H9 (cell line): ENCODE data around the gene NCAM2. TPM values are rescaled to one million over a fixed set of nuclear protein-coding genes. Genes with fewer than 3 reads are reported as not detected.

Source experiments
- DNase-seq: peaks from one replicate; pipeline ENCODE4 v3.0.0-alpha.2; 2017
- H2AFZ ChIP-seq: one replicate; pipeline ENCODE4 v1.6.1; 2013; ENCODE audit warnings: mild to moderate bottlenecking, low read length, control low read depth, moderate library complexity
- H2AK5ac ChIP-seq: 2 replicates; pipeline ENCODE4 v1.6.1; 2013; ENCODE audit warnings: low read length, control low read depth, mixed read lengths; ENCODE audit not compliant: insufficient read length
- H2BK120ac ChIP-seq: one replicate; pipeline ENCODE4 v1.6.1; 2013; ENCODE audit warnings: low read depth, mild to moderate bottlenecking, low read length, control low read depth, inconsistent platforms; ENCODE audit not compliant: poor library complexity, severe bottlenecking
- H2BK12ac ChIP-seq: 2 replicates; pipeline ENCODE4 v1.6.1; 2013; ENCODE audit warnings: low read length, control low read depth, mixed read lengths, low read depth; ENCODE audit not compliant: insufficient read length
- H2BK15ac ChIP-seq: 2 replicates; pipeline ENCODE4 v1.6.1; 2013; ENCODE audit warnings: low read depth, low read length, control low read depth
- H2BK20ac ChIP-seq: one replicate; pipeline ENCODE4 v1.6.1; 2013; ENCODE audit warnings: low read depth, mild to moderate bottlenecking, low read length, control low read depth, inconsistent platforms; ENCODE audit not compliant: poor library complexity, severe bottlenecking
- H2BK5ac ChIP-seq: 2 replicates; pipeline ENCODE4 v1.6.1; 2013; ENCODE audit warnings: low read length, control low read depth, mixed read lengths; ENCODE audit not compliant: insufficient read length
- H3K14ac ChIP-seq: 2 replicates; pipeline ENCODE4 v1.6.1; 2013; ENCODE audit warnings: low read length, control low read depth; ENCODE audit not compliant: insufficient read depth
- H3K18ac ChIP-seq: 2 replicates; pipeline ENCODE4 v1.6.1; 2013; ENCODE audit warnings: low read depth, mild to moderate bottlenecking, mixed read lengths, low read length, control low read depth; ENCODE audit not compliant: insufficient read length
- H3K23ac ChIP-seq: 2 replicates; pipeline ENCODE4 v1.6.1; 2013; ENCODE audit warnings: low read length, control low read depth, mixed read lengths, low read depth; ENCODE audit not compliant: insufficient read length
- H3K23me2 ChIP-seq: 2 replicates; pipeline ENCODE4 v1.6.1; 2013; ENCODE audit warnings: low read depth, mild to moderate bottlenecking, mixed read lengths, low read length, control low read depth; ENCODE audit not compliant: insufficient read length, poor library complexity, severe bottlenecking
- H3K27ac ChIP-seq: 2 replicates; pipeline ENCODE4 v1.5.1; 2013; ENCODE audit warnings: low read length, control low read depth, mixed read lengths, low read depth; ENCODE audit not compliant: insufficient read length
- H3K27me3 ChIP-seq: 2 replicates; pipeline ENCODE4 v1.6.1; 2013; ENCODE audit warnings: low read length, control low read depth, inconsistent platforms; ENCODE audit not compliant: insufficient read depth
- H3K4ac ChIP-seq: 2 replicates; pipeline ENCODE4 v1.6.1; 2013; ENCODE audit warnings: low read depth, mild to moderate bottlenecking, control low read depth, inconsistent platforms, low read length, moderate library complexity
- H3K4me1 ChIP-seq: 2 replicates; pipeline ENCODE4 v1.6.1; 2013; ENCODE audit warnings: low read length, control low read depth, inconsistent platforms; ENCODE audit not compliant: insufficient read depth
- H3K4me2 ChIP-seq: 2 replicates; pipeline ENCODE4 v1.6.1; 2013; ENCODE audit warnings: low read length, control low read depth, mixed read lengths; ENCODE audit not compliant: insufficient read length, insufficient read depth
- H3K56ac ChIP-seq: 2 replicates; pipeline ENCODE4 v1.6.1; 2013; ENCODE audit warnings: low read depth, mild to moderate bottlenecking, mixed read lengths, low read length, control low read depth; ENCODE audit not compliant: insufficient read length
- H3K79me1 ChIP-seq: 2 replicates; pipeline ENCODE4 v1.6.1; 2013; ENCODE audit warnings: low read depth, mild to moderate bottlenecking, moderate library complexity, low read length, control low read depth, inconsistent platforms; ENCODE audit not compliant: insufficient read depth, poor library complexity, severe bottlenecking
- H3K79me2 ChIP-seq: 2 replicates; pipeline ENCODE4 v1.6.1; 2013; ENCODE audit warnings: low read length, control low read depth, inconsistent platforms; ENCODE audit not compliant: insufficient read depth
- H3K9ac ChIP-seq: 2 replicates; pipeline ENCODE4 v1.6.1; 2013; ENCODE audit warnings: low read length, control low read depth, mixed read lengths; ENCODE audit not compliant: insufficient read length; ENCODE audit errors: extremely low read depth
- H3K9me3 ChIP-seq: one replicate; pipeline ENCODE4 v1.6.1; 2013; ENCODE audit warnings: low read depth, low read length, inconsistent platforms; ENCODE audit not compliant: control insufficient read depth
- H3T11ph ChIP-seq: one replicate; pipeline ENCODE4 v1.6.1; 2013; ENCODE audit warnings: mild to moderate bottlenecking, low read length, control low read depth, inconsistent platforms
- H4K20me1 ChIP-seq: one replicate; pipeline ENCODE4 v1.6.1; 2013; ENCODE audit not compliant: control insufficient read depth, insufficient read length, insufficient read depth
- H4K5ac ChIP-seq: 2 replicates; pipeline ENCODE4 v1.6.1; 2013; ENCODE audit warnings: low read depth, mild to moderate bottlenecking, mixed read lengths, low read length, control low read depth; ENCODE audit not compliant: insufficient read length
- H4K8ac ChIP-seq: replicated peaks from 2 replicates; pipeline ENCODE4 v1.6.1; 2013; ENCODE audit warnings: low read length, control low read depth, mixed read lengths, low read depth; ENCODE audit not compliant: insufficient read length
- H4K91ac ChIP-seq: 2 replicates; pipeline ENCODE4 v1.6.1; 2013; ENCODE audit warnings: low read depth, mild to moderate bottlenecking, moderate library complexity, mixed read lengths, low read length, control low read depth; ENCODE audit not compliant: insufficient read length
- H3K27ac Mint-ChIP-seq, 3 experiments: 2 replicates in 2 of 3; 3 replicates in 1 of 3; pipeline ENCODE4 v1.8.0; 2020 to 2021; ENCODE audit warnings: mixed read lengths in 3 of 3, mild to moderate bottlenecking in 1 of 3, moderate library complexity in 1 of 3
- H3K27me3 Mint-ChIP-seq: 2 replicates; pipeline ENCODE4 v1.8.0; 2021; ENCODE audit warnings: low read depth, mild to moderate bottlenecking, moderate library complexity, mixed read lengths
- H3K36me3 Mint-ChIP-seq, 3 experiments: 2 replicates in 2 of 3; 3 replicates in 1 of 3; pipeline ENCODE4 v1.8.0; 2020 to 2021; ENCODE audit warnings: low read depth in 3 of 3, mixed read lengths in 3 of 3; ENCODE audit not compliant: insufficient read depth in 1 of 3
- H3K4me1 Mint-ChIP-seq, 2 experiments: 2 replicates each; pipeline ENCODE4 v1.8.0; 2020; ENCODE audit warnings: mixed read lengths in 2 of 2
- H3K4me3 Mint-ChIP-seq, 2 experiments: 2 replicates in 1 of 2; 3 replicates in 1 of 2; pipeline ENCODE4 v1.8.0; 2020 to 2021; ENCODE audit warnings: mild to moderate bottlenecking in 2 of 2, mixed read lengths in 2 of 2, moderate library complexity in 1 of 2
- H3K9me3 Mint-ChIP-seq, 2 experiments: 2 replicates in 1 of 2; 3 replicates in 1 of 2; pipeline ENCODE4 v1.8.0; 2020; ENCODE audit warnings: mild to moderate bottlenecking in 2 of 2, mixed read lengths in 2 of 2, moderate library complexity in 1 of 2
- WGBS: extraction: QIAGEN DNeasy Blood & Tissue Kit; methylation state at CpG from one replicate; pipeline ENCODE4 v1.1.7; 2013; ENCODE audit warnings: missing lambda C conversion rate, low lambda C conversion rate, mixed read lengths; ENCODE audit not compliant: insufficient read length; ENCODE audit errors: extremely low coverage; 5-methylcytosine and 5-hydroxymethylcytosine counted together
- total RNA-seq: library from RNA; stranded (reverse); gene quantifications from 2 replicates; pipeline ENCODE4 v1.2.1, GENCODE V29; 2021
- TF ChIP-seq, protein P1 (sequence below): fragments of 200-600 bp; sonication (generic); conservative IDR thresholded peaks from 3 replicates; pipeline ENCODE4 v1.8.0; 2021; ENCODE audit warnings: antibody characterized with exemption, mild to moderate bottlenecking

Gene NCAM2
- total RNA-seq, 1 experiment from 2014 or later, result 2.2 TPM

DNA sequence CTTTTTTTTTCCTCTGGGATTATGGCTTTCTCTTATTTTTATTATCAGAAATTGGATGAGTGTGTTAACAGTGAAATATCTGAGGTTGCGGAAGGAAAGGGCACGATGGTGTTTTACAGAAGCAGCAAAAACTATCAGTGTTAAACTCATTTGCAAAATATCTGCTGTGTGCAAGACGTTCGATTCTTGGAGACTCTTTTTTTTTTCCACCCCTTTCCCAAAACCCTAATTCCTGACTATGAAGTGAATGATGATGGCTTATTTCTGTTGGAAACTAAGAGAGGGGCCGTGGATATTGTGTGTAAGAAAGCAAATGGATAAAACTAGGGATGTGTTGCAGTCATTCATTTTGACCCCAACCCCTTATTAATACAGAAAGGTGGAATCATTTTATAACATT, 677 bp downstream of the NCAM2 start:
- Histone ChIP-seq H3K9ac (no peak overlapping the region), H3K23me2 (peaks cover 14% of the 10 kb centered on the region), H3T11ph (no peak overlapping the region), H3K56ac (no peak overlapping the region), H3K4me2 (peak overlapping the region; percentile 72), H4K20me1 (no peaks in the 10 kb centered on the region), H3K18ac (no peak overlapping the region), H4K8ac (no peak overlapping the region), H3K79me2 (no peaks in the 10 kb centered on the region), H3K23ac (no peak overlapping the region), H2BK12ac (no peak overlapping the region), H2BK15ac (no peak overlapping the region), H3K4me1 (0 out of 2 replicates have a peak, but pooled peaks cover 2% of the 10 kb centered on the region), H2BK20ac (no peak overlapping the region), H3K27me3 (peaks cover 6% of the 10 kb centered on the region; the same call in 1 of the 2 replicates), H2AFZ (no peak overlapping the region), H2BK5ac (no peak overlapping the region), H2AK5ac (no peak overlapping the region), H3K14ac (no peak overlapping the region), H4K5ac (no peak overlapping the region), H3K79me1 (no peaks in the 10 kb centered on the region), H3K9me3 (no peaks in the 10 kb centered on the region), H3K27ac (no peak overlapping the region), H3K4ac (no peak overlapping the region), H2BK120ac (no peak overlapping the region), H4K91ac (no peak overlapping the region)
- WGBS, result no CpG with 5 or more reads among the region's 5 CpGs
- Mint-ChIP-seq H3K27me3 (peaks cover 29% of the 10 kb centered on the region), H3K27ac (no peak overlapping the region), H3K4me1 (peaks cover 9 to 13% of the 10 kb centered on the region in 2 experiments), H3K4me3 (peak overlapping the region; percentile 78 to 88), H3K36me3 (no peaks in the 10 kb centered on the region; a peak in 1 of 7 replicates), H3K9me3 (no peaks in the 10 kb centered on the region)
- TF ChIP-seq, protein P1, sequence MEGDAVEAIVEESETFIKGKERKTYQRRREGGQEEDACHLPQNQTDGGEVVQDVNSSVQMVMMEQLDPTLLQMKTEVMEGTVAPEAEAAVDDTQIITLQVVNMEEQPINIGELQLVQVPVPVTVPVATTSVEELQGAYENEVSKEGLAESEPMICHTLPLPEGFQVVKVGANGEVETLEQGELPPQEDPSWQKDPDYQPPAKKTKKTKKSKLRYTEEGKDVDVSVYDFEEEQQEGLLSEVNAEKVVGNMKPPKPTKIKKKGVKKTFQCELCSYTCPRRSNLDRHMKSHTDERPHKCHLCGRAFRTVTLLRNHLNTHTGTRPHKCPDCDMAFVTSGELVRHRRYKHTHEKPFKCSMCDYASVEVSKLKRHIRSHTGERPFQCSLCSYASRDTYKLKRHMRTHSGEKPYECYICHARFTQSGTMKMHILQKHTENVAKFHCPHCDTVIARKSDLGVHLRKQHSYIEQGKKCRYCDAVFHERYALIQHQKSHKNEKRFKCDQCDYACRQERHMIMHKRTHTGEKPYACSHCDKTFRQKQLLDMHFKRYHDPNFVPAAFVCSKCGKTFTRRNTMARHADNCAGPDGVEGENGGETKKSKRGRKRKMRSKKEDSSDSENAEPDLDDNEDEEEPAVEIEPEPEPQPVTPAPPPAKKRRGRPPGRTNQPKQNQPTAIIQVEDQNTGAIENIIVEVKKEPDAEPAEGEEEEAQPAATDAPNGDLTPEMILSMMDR, result no peak
- no peak for DNase-seq
